Erythroblast (primary cell): ENCODE data around the gene NSUN3.
A peak's percentile ranks its signal among the peaks of the same experiment; 100 is the strongest.

ENCODE experiments used
- DNase-seq, 2 experiments: peaks; one replicate each; lab custom pipeline; 2025; lab: John Stamatoyannopoulos, UW
- GATA1 ChIP-seq: IDR thresholded peaks from 2 replicates; pipeline ENCODE4 v1.6.1; 2011; ENCODE audit warnings: low read depth, mild to moderate bottlenecking, control low read depth, low read length, moderate library complexity
- POLR2A ChIP-seq: IDR thresholded peaks from 2 replicates; pipeline ENCODE4 v1.6.1; 2011; ENCODE audit warnings: mild to moderate bottlenecking, low read length

Gene NSUN3

DNA sequence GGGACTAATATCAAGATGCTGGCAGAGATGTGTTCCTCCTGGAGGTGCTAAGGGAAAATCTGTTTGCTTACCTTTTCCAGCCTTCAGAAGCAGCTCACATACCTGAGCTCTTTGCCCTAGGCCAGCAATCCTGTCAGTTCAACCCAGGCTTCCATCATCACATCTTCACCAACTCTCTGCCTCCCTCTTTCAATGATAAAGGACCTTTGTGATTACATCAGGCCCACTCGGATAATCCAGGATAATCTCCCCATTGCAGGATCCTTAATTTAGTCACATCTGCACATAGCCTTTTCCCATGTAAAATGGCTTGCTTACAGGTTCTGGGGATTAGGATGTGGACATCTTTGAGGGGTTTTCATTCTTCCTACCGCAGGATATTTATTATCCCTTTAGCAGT is 58.3 kb downstream of the NSUN3 start:
- TF ChIP-seq GATA1 = no peak
- DNase-seq = no peak

DNA sequence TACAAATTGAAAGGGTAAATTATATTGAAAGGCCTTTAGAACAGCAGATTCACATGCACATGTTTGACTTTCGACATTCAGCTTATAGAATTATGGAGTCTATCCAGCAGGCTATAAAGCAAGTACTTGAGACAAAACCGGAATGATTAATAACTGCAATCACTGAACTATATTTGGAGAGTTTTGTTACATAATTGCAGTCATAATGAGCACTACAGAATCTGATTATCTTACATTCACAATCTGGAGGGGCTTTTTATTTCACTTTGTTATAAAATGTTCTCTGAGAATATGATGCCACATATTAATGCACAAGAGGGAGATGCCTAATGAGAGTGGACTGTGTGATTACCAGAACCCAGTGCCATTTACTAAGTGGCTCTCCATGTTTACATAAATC is 64.3 kb downstream of the NSUN3 start:
- TF ChIP-seq POLR2A (no peak), GATA1 (no peak)

DNA sequence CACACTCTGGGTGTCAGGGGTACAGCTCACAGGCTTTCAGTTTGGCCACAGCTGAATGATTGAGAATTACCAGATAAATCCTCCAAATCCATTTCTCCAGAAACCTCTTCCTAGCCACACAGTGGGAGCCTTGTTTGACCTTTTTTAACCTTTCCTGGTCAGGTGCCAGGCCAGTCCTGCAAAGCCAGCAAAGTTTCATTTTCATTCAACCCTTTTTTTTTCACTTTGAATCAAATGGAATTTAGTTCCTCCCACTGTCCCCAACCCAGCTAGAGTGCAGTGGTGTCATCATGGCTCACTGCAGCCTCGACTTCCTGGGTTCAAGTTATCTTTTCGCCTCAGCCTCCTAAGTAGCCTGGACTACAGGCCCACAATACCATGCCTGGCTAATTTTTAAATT is 67.8 kb downstream of the NSUN3 start:
- peak in 1 of 2 experiments; percentile 6 for DNase-seq
- TF ChIP-seq GATA1 (no peak), POLR2A (no peak)

More for the DNA sequence above, 64.3 kb downstream of the NSUN3 start:
- no peak for DNase-seq

DNA sequence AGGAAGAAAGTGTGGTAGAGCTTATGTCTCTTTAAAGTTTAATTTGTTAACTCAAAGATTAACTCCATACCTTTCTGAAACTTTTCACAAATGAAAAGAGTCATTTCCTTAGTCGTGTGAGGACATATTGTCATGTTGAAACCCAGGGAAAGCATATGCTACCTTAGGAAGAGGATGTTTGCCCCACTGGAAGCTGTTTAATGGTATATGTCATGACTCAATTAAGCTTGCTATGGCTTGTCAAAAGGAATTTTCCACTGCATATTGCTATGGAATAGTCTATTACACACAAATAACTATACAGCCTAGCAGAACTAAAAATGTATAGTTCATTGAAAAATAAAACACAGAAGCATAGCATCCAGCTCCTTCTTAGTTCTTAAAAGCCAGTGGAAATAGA is 69.9 kb downstream of the NSUN3 start:
- TF ChIP-seq GATA1 (no peak), POLR2A (no peak)
- no peak for DNase-seq

GRCh38 chr3:94136133-94136532 is 73.3 kb downstream of the NSUN3 start:
- peak; percentile 30 to 46 for DNase-seq

DNA sequence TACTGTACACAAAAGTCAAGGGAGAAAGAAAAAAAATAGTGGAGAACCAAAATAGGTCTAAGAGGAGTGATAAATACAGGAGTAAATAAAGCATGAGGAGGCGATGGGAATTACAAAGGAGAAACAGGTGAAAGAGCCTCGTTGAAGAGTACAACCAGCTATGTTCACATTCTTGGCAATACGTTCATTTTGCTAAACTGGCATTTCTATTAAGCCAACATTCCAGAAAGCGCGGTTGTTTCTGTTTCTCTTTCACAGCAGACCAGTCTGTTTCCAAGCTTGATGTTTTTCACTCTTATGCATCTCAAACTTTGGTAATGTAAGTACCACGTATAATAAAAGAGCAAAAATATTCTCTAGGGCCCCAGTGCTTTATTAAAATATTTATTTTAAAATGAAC is 74.5 kb downstream of the NSUN3 start:
- TF ChIP-seq POLR2A = no peak
- TF ChIP-seq GATA1 = no peak
- DNase-seq = no peak

More at GRCh38 chr3:94136133-94136532, 73.3 kb downstream of the NSUN3 start:
- no peak for TF ChIP-seq POLR2A
- TF ChIP-seq GATA1 = no peak

GRCh38 chr3:94146455-94146854 is 83.6 kb downstream of the NSUN3 start:
- TF ChIP-seq GATA1 = no peak
- TF ChIP-seq POLR2A = no peak
- no peak for DNase-seq

- no peak for DNase-seq
- TF ChIP-seq GATA1 (no peak), POLR2A (no peak)
These were observed 84.2 kb downstream of the NSUN3 start for GRCh38 chr3:94147012-94147411.

DNA sequence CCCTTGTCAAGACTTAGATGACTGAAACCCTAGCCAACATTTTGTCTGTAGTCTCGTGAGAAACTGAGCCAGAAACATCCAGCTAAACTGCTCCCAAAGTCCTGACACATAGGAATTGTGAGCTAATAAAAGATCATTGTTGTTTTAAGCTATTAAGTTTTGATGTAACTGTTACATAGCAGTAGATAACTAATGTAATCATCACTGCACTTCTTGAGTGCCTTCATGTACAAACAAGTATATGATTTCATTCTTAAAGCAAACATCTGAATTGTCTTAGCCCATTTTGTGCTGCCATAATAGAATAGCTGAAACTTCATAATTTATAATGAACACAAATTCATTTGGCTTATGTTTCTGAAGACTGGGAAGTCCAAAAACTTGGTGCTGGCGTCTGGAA is 87.3 kb downstream of the NSUN3 start:
- no peak for DNase-seq
- TF ChIP-seq GATA1 (no peak), POLR2A (no peak)

DNA sequence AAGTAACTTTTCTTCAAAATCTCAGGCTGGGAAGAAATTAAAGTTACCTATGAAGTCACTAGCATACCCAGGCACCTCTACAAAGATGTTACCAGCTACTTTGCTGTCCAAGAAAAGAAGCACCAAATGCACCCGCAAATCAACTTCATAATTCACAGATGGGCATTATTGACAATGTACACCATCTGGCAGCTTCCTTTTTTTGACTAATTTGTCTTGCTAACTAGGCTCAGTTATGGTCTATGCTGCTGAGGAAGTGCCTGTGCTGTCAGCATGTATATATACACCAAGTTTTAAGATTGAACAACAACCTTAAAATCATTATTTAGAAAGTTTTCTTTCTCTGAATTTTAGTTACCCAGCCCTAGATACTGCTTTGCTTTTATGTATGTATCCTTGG is 93.8 kb downstream of the NSUN3 start:
- no peak for DNase-seq
- TF ChIP-seq POLR2A = no peak
- TF ChIP-seq GATA1 = no peak

- DNase-seq = no peak
- TF ChIP-seq POLR2A (no peak), GATA1 (no peak)
These were observed 95.7 kb downstream of the NSUN3 start for GRCh38 chr3:94158512-94158911.

DNA sequence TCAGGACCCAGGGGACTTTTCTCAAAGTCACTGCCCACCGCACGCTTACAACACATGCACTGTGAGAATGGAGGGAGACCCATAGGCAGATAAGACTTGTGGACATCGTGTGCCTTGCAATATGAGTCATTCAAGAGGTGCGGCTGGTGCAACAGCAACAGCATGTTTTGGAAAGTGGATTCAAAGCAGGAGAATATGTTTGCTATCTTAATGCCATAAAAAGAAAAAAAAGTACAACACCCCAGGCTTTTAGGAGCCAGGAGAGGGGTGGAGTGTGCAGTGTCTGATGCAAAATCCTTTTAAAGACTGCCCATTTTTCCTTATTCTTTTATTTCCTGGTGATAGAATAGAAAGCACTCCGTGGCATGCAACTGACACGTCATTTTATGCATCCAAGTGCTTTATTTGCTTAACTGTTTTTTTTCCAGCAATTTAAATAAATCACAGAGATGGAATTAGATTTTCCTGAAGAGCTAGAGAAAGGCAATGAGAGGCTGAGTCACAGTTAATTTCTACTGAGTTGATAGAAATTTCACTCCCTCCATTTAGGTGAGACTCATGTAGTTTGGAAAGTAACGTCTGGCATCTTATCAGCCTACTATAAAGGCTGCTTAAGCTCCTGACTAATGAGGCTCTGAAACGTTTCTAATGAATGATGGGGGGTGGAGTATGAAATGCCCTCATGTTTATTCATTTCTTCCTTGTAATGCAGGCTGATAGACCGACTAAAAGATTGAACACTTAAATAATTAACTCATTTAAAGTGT is 96.4 kb downstream of the NSUN3 start:
- DNase-seq = no peak
- no peak for TF ChIP-seq POLR2A
- TF ChIP-seq GATA1 = no peak

GRCh38 chr3:94162700-94163099 is 99.8 kb downstream of the NSUN3 start:
- TF ChIP-seq POLR2A = no peak
- no peak for TF ChIP-seq GATA1
- peak in 1 of 2 experiments; percentile 13 for DNase-seq

DNA sequence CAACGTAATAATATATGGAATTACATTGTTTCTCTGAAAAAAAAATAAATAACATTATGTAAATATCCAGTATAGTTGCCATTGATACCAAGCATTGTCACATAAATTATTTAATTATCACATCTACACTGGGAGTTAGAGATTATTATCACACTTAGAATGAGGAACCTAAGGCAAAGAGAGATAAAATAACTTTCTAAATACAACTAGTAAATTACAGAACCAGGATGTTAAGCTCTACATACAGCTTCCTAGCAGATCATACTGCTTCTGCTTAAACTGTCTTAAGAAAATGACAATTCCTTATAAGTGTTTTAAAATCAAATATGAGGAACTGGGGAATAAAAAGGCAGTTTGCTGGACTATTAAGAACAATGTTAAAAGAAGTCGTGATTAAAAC is 104.5 kb downstream of the NSUN3 start:
- DNase-seq = no peak
- TF ChIP-seq GATA1 = no peak
- TF ChIP-seq POLR2A = no peak

DNA sequence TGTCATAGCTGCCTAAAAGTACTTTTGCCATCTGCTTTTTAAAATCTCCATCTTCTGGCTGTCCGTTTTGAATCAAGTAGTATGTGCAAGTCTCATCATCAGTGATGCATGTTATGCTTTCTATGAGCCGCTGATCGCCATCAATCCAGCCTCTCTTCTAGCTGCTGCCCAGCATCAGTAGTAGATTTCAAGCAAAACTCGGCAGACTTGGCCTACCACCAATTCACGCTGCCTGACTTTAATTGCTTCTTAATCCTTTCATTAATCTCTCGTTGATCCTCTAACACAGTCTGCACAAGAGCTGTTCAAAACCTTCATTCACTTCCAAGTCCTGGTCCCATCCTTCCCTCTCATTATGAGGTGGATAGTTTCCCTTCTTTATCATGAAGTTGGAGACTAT is 104.9 kb downstream of the NSUN3 start:
- TF ChIP-seq GATA1 (no peak), POLR2A (no peak)

GRCh38 chr3:94171954-94172353 is 109.1 kb downstream of the NSUN3 start:
- DNase-seq = no peak
- no peak for TF ChIP-seq POLR2A
- no peak for TF ChIP-seq GATA1

More for the DNA sequence above, 104.9 kb downstream of the NSUN3 start:
- no peak for DNase-seq
